ENCODE results near the gene PCNT.

DNA sequence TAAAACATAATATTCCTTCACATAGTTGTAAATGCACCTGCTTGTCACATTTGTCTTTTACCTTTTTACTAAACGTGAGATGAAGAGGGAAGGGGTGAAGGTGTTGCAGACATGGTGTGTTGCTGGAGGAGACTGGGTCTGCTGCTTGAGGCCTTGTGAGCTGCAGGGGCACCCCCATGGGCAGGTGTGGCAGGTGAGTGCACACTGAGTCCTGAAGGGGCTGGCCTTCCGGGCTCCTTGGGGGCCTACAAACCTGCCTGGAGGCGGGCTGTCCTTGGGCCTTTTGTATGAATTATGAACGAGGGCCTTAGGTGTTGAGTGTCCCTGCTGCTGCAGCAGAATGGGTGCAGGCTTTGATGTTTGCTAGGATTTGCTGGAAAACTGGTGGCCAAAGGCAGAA is 3.8 kb downstream of the PCNT start:
- TF ChIP-seq, protein P1, sequence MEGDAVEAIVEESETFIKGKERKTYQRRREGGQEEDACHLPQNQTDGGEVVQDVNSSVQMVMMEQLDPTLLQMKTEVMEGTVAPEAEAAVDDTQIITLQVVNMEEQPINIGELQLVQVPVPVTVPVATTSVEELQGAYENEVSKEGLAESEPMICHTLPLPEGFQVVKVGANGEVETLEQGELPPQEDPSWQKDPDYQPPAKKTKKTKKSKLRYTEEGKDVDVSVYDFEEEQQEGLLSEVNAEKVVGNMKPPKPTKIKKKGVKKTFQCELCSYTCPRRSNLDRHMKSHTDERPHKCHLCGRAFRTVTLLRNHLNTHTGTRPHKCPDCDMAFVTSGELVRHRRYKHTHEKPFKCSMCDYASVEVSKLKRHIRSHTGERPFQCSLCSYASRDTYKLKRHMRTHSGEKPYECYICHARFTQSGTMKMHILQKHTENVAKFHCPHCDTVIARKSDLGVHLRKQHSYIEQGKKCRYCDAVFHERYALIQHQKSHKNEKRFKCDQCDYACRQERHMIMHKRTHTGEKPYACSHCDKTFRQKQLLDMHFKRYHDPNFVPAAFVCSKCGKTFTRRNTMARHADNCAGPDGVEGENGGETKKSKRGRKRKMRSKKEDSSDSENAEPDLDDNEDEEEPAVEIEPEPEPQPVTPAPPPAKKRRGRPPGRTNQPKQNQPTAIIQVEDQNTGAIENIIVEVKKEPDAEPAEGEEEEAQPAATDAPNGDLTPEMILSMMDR (IDR thresholded peaks at IDR 0.05 in 4 of 5, conservative IDR thresholded peaks at IDR 0.05 in 1 of 5) = no peak
- no peak for TF ChIP-seq POLR2A (IDR thresholded peaks at IDR 0.05)
